ENCODE measurements around the gene AGA.

DNA sequence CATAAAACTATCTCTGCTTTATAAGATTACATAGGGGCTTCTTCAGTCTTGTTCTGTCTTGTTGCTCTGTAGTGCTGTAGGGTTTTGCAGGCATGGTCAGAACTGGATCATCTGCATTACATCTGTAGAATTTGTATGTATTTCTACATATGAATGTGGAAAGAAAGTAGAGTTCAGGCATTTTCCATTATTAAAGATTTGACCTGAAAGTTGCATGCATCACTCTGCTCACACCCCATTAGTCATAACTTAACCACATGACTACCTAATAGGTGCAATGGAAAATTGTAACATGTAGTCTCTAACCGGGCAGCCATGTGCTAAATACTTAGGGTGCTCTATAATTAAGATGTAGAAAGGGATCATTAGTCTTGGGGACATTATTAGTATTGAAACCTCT is 45.7 kb upstream of the AGA start:
- TF ChIP-seq, protein P1, sequence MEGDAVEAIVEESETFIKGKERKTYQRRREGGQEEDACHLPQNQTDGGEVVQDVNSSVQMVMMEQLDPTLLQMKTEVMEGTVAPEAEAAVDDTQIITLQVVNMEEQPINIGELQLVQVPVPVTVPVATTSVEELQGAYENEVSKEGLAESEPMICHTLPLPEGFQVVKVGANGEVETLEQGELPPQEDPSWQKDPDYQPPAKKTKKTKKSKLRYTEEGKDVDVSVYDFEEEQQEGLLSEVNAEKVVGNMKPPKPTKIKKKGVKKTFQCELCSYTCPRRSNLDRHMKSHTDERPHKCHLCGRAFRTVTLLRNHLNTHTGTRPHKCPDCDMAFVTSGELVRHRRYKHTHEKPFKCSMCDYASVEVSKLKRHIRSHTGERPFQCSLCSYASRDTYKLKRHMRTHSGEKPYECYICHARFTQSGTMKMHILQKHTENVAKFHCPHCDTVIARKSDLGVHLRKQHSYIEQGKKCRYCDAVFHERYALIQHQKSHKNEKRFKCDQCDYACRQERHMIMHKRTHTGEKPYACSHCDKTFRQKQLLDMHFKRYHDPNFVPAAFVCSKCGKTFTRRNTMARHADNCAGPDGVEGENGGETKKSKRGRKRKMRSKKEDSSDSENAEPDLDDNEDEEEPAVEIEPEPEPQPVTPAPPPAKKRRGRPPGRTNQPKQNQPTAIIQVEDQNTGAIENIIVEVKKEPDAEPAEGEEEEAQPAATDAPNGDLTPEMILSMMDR (IDR thresholded peaks at IDR 0.05; ENCODE audit: low read length), result no peak
- no peak for TF ChIP-seq EZH2 (optimal IDR thresholded peaks at IDR 0.05; ENCODE audit: low read depth, low read length)
